Tibial nerve (tissue), 4 donors: ENCODE results near the gene FEM1B. TPM values are rescaled to one million over a fixed set of nuclear protein-coding genes. Genes with fewer than 3 reads are reported as not detected.

ENCODE experiments used
- DNase-seq, 2 donors: peaks; one replicate each; pipeline ENCODE4 v3.0.0-alpha.2; 2019; ENCODE audit warnings: low spot score in 2 of 2
- H3K27ac ChIP-seq, 4 donors: fragments of 200-600 bp; sonication (generic) in 3 of 4; one replicate each; pipeline ENCODE4 v1.5.1; 2017 to 2019; ENCODE audit warnings: mild to moderate bottlenecking in 1 of 4
- H3K27me3 ChIP-seq, 2 donors: fragments of 200-600 bp; sonication (generic) in 1 of 2; one replicate each; pipeline versions ENCODE4 v1.5.1 to v1.6.0; 2017 to 2019
- H3K36me3 ChIP-seq, 3 donors: fragments of 200-600 bp; sonication (generic); one replicate each; pipeline ENCODE4 v1.5.1; 2018 to 2019
- H3K4me1 ChIP-seq, 4 donors: fragments of 200-600 bp; sonication (generic) in 3 of 4; one replicate each; pipeline ENCODE4 v1.5.1; 2017 to 2019
- H3K4me3 ChIP-seq, 4 donors: fragments of 200-600 bp; sonication (generic) in 3 of 4; one replicate each; pipeline ENCODE4 v1.5.1; 2017 to 2019; ENCODE audit warnings: mild to moderate bottlenecking in 1 of 4, moderate library complexity in 1 of 4
- H3K9me3 ChIP-seq, 4 donors: fragments of 200-600 bp; sonication (generic) in 3 of 4; one replicate each; pipeline ENCODE4 v1.5.1; 2017 to 2019
- EP300 ChIP-seq, 2 donors: sonication (generic); formaldehyde crosslinking; IDR thresholded peaks; one replicate each; pipeline ENCODE4 v1.6.1; 2017; ENCODE audit warnings: antibody characterized with exemption in 2 of 2, mild to moderate bottlenecking in 1 of 2
- POLR2A ChIP-seq, 2 donors: fragments of 450-650 bp; IDR thresholded peaks; one replicate each; pipeline ENCODE4 v1.6.1; 2017; ENCODE audit warnings: antibody characterized with exemption in 2 of 2, mild to moderate bottlenecking in 2 of 2, moderate library complexity in 2 of 2
- WGBS, 2 donors: methylation state at CpG; one replicate each; pipeline ENCODE4 v1.1.5; 2018; 5-methylcytosine and 5-hydroxymethylcytosine counted together
- total RNA-seq, 4 donors: library from RNA; depleted of rRNA; stranded (reverse); fragments of >200 nt; gene quantifications; one replicate each; pipeline ENCODE4 v1.1.0, GENCODE V29; 2016
- TF ChIP-seq, protein P1 (sequence below), 5 experiments: fragments of 200-600 bp in 3 of 5; fragments of 450-650 bp in 2 of 5; sonication (generic) in 3 of 5; IDR thresholded peaks; one replicate each; pipeline ENCODE4 v1.5.1; 2016 to 2019; ENCODE audit warnings: antibody characterized with exemption in 5 of 5, mild to moderate bottlenecking in 3 of 5, moderate library complexity in 2 of 5

The FEM1B gene
- total RNA-seq, 4 donors from 2014 or later = 39.0 to 47.6 (median 39.9) TPM

DNA sequence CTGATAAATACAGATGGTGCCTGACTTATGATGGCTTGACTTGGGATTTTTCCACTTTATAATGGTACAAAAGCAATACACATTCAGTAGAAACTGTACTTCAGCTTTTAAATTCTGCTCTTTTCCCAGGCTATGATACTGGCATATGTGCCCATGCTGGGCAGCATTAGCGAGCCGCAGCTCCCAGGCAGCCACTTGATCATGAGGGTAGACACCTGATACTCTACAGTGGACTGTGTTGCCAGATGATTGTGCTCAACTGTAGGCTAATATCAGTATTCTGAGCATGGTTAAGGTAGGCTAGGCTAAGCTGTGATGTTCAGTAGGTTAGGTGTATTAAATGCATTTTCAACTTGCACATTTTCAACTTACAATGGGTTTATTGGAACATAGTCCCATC, 17.7 kb upstream of the FEM1B start:
- Histone ChIP-seq H3K9me3 (no peaks in the 10 kb centered on the region), H3K36me3 (no peaks in the 10 kb centered on the region), H3K27me3 (peaks cover 0 to 4% of the 10 kb centered on the region in 2 donors), H3K27ac (no peak overlapping the region), H3K4me1 (peaks cover 0 to 19% (median 10%) of the 10 kb centered on the region in 4 donors), H3K4me3 (no peak overlapping the region)
- TF ChIP-seq EP300 (IDR thresholded peaks at IDR 0.05) (no peak), POLR2A (IDR thresholded peaks at IDR 0.05) (no peak)
- TF ChIP-seq, protein P1, sequence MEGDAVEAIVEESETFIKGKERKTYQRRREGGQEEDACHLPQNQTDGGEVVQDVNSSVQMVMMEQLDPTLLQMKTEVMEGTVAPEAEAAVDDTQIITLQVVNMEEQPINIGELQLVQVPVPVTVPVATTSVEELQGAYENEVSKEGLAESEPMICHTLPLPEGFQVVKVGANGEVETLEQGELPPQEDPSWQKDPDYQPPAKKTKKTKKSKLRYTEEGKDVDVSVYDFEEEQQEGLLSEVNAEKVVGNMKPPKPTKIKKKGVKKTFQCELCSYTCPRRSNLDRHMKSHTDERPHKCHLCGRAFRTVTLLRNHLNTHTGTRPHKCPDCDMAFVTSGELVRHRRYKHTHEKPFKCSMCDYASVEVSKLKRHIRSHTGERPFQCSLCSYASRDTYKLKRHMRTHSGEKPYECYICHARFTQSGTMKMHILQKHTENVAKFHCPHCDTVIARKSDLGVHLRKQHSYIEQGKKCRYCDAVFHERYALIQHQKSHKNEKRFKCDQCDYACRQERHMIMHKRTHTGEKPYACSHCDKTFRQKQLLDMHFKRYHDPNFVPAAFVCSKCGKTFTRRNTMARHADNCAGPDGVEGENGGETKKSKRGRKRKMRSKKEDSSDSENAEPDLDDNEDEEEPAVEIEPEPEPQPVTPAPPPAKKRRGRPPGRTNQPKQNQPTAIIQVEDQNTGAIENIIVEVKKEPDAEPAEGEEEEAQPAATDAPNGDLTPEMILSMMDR (IDR thresholded peaks at IDR 0.05) = no peak
- no peak for DNase-seq
- WGBS, 2 donors = 85 to 93% methylated on average over 2 of the region's 2 CpGs

DNA sequence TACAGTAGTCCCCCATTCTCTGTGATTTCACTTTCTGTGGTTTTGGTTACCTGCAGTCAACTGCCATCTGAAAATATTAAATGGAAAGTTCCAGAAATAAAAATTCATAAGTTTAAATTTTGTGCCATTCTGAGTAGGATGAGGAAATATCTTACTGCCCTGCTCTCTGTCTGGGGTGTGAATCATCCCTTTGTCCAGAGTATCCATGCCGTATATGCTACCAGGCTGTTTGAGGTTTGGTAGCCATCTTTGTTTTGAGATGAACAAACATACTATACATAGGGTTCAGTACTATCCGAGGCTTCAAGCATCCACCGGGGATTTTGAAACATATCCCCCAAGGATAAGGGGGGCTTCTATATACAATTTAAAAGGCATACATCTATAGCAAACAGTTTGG, 16.3 kb upstream of the FEM1B start:
- Histone ChIP-seq H3K27me3 (peaks cover 0 to 4% of the 10 kb centered on the region in 2 donors), H3K4me3 (no peak overlapping the region), H3K9me3 (no peaks in the 10 kb centered on the region), H3K27ac (no peak overlapping the region), H3K36me3 (no peaks in the 10 kb centered on the region), H3K4me1 (peaks cover 0 to 11% (median 5%) of the 10 kb centered on the region in 4 donors)
- TF ChIP-seq POLR2A (IDR thresholded peaks at IDR 0.05) (no peak), EP300 (IDR thresholded peaks at IDR 0.05) (no peak)
- TF ChIP-seq, protein P1 (IDR thresholded peaks at IDR 0.05) = no peak
- WGBS, 2 donors = 52 to 55% methylated on average over 3 of the region's 3 CpGs
- no peak for DNase-seq

DNA sequence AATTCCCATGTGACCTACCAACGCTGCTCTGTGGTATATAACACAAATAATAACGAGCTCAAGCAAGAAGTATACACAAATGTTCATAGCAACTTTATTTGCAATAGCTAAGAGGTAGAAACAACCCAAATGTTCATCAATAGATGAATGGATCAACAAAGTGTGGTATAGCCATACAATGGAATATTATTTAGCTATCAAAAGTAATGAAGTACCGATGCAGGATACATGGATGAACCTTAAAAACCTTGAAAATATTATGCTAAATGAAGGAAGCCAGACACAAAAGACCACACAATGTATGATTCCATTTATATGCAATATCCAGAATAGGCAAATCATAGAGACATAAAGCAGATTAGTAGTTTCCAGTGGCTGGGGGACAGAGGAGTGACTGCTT, 15.6 kb upstream of the FEM1B start:
- Histone ChIP-seq H3K27me3 (peaks cover 0 to 4% of the 10 kb centered on the region in 2 donors), H3K9me3 (no peaks in the 10 kb centered on the region), H3K4me1 (peaks cover 0 to 5% (median 2%) of the 10 kb centered on the region in 4 donors), H3K27ac (no peak overlapping the region), H3K4me3 (no peak overlapping the region), H3K36me3 (no peaks in the 10 kb centered on the region)
- WGBS, 2 donors = 97% methylated on average over 3 of the region's 3 CpGs
- TF ChIP-seq, protein P1 (IDR thresholded peaks at IDR 0.05) = no peak
- TF ChIP-seq POLR2A (IDR thresholded peaks at IDR 0.05) = no peak
- no peak for TF ChIP-seq EP300 (IDR thresholded peaks at IDR 0.05)
- no peak for DNase-seq

DNA sequence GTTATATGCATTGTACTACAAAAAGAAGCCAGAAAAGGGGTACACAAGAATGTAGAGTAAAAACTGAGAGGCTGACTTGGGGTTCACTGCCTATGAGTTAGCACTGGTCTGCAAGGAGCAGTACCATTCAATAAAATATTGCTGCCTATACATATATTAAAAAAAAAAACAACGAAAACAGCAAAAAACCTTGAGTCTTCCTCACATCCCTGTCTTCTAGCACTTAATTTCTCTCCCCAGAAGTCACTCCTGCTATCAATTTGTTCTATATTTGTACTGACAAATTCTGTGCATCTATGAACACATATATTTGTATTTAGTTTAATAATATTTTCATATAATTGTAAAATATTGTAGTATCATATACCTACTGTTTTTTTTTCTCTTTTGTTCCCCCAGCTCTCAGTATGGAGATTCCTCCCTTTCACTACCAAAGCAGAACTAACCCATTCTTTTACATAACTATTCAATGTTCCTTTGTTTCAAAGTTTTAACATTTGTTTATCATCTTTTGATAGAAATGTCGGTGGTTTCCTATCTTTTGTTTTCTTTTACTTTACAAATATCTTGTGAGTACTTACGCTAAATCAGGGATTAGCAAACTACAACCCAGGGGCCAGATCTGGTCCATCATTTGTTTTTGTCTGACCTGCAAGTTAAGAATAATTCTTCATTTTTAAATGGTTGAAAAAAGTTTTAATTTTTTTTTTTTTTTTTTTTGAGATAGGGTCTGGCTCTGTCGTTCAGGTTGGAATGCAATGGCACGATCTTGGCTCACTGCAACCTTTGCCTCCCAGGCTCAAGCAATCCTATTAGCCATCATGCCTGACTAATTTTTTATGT, 14.8 kb upstream of the FEM1B start:
- H3K9me3 ChIP-seq = no peaks in the 10 kb centered on the region
- H3K27me3 ChIP-seq = peaks cover 0 to 4% of the 10 kb centered on the region in 2 donors
- no peak overlapping the region for H3K4me3 ChIP-seq
- TF ChIP-seq EP300 (IDR thresholded peaks at IDR 0.05) (no peak), POLR2A (IDR thresholded peaks at IDR 0.05) (no peak)
- TF ChIP-seq, protein P1 (IDR thresholded peaks at IDR 0.05) = no peak
- no peak for DNase-seq
- H3K4me1 ChIP-seq = no peaks in the 10 kb centered on the region
- WGBS, 2 donors = 50 to 52% methylated on average over 5 of the region's 5 CpGs
- H3K36me3 ChIP-seq = no peaks in the 10 kb centered on the region
- H3K27ac ChIP-seq = no peak overlapping the region

DNA sequence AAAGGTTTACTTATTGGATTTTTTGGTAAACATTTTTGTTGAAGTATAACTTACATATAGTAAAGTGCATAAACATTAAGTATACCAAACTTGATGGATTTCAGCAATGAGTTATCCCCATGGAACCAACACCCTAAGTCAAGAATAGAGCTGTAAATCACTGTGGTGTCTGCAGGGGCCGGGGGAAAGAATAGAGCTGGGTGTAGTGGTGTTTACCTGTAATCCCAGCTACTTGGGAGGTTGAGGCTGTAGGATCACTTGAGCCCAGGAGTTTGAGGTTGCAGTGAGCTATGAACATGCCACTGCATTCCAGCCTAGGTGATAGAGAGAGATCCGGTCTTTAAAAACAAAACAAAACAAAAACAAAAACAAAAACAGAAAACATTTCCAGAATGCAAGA, 13.3 kb upstream of the FEM1B start:
- Histone ChIP-seq H3K36me3 (no peaks in the 10 kb centered on the region), H3K27me3 (peaks cover 0 to 4% of the 10 kb centered on the region in 2 donors), H3K4me1 (peaks cover 0 to 5% (median 0%) of the 10 kb centered on the region in 4 donors), H3K9me3 (no peaks in the 10 kb centered on the region), H3K4me3 (no peak overlapping the region), H3K27ac (no peak overlapping the region)
- 48 to 52% methylated on average over 2 of the region's 2 CpGs for WGBS, 2 donors
- TF ChIP-seq, protein P1 (IDR thresholded peaks at IDR 0.05) = no peak
- DNase-seq = no peak
